GM12891 (cell line): ENCODE measurements around the gene TBC1D32.

Source experiments
- DNase-seq: peaks from one replicate; pipeline ENCODE4 v3.0.0; 2011; ENCODE audit warnings: low spot score; ENCODE audit not compliant: insufficient read length
- FAIRE-seq: peaks from 2 replicates; lab custom pipeline; 2011; peaks lifted over from hg19 to GRCh38; lab: Jason Lieb, UNC
- PAX5 ChIP-seq: IDR thresholded peaks from 2 replicates; pipeline ENCODE4 v1.6.1; 2011; ENCODE audit warnings: low read length, moderate library complexity, mild to moderate bottlenecking; ENCODE audit not compliant: insufficient read depth, severe bottlenecking
- POLR2A ChIP-seq: IDR thresholded peaks from 2 replicates; pipeline ENCODE4 v1.6.1; 2011; ENCODE audit warnings: low read depth, low read length, control low read depth
- POLR2AphosphoS5 ChIP-seq: IDR thresholded peaks from 2 replicates; pipeline ENCODE4 v1.6.1; 2011; ENCODE audit warnings: low read depth, low read length, control low read depth
- POU2F2 ChIP-seq: IDR thresholded peaks from 2 replicates; pipeline ENCODE4 v1.6.1; 2011; ENCODE audit warnings: low read depth, mild to moderate bottlenecking, control low read depth, low read length, moderate library complexity
- SPI1 ChIP-seq: IDR thresholded peaks from 2 replicates; pipeline ENCODE4 v1.6.1; 2011; ENCODE audit warnings: low read depth, low read length, control low read depth
- TAF1 ChIP-seq: IDR thresholded peaks from 2 replicates; pipeline ENCODE4 v1.6.1; 2011; ENCODE audit warnings: low read depth, low read length, control low read depth

TBC1D32 gene

GRCh38 chr6:121032268-121033006 lies 301.8 kb downstream of the TBC1D32 start:
- DNase-seq (no peak), FAIRE-seq (no peak)
- TF ChIP-seq TAF1 (no peak), PAX5 (no peak), SPI1 (no peak), POLR2AphosphoS5 (no peak), POU2F2 (no peak), POLR2A (no peak)
